ENCODE measurements around the gene RIMS3.

GRCh38 chr1:40692429-40692895 is 27.0 kb upstream of the RIMS3 start:
- TF ChIP-seq SUZ12 (IDR thresholded peaks at IDR 0.05) (no peak), FOXA1 (IDR thresholded peaks at IDR 0.05) (no peak), SP1 (IDR thresholded peaks at IDR 0.05) (no peak), LEF1 (IDR thresholded peaks at IDR 0.05; ENCODE audit: borderline replicate concordance) (no peak)

Measured in HEK293T (cell line).